ENCODE measurements around the gene ZNF808.
"Not testable (repeated sequence)": the region's sequence is repeated elsewhere in the genome, so short reads cannot be mapped to it uniquely, and the experiment has no call there.

The ZNF808 gene

GRCh38 chr19:52567921-52568320 lies 40.5 kb downstream of the ZNF808 start:
- DNase-seq (ENCODE audit: low read depth): peak; percentile 13
- no peak for TF ChIP-seq CTCF (IDR thresholded peaks at IDR 0.05; ENCODE audit: insufficient read depth, low read depth, low read length, missing control alignments)
- H3K4me3 ChIP-seq (ENCODE audit: low read length): no peak overlapping the region

GRCh38 chr19:52569638-52569999 lies 42.2 kb downstream of the ZNF808 start:
- peak overlapping the region; percentile 97 for H3K4me3 ChIP-seq (ENCODE audit: low read length)
- DNase-seq (ENCODE audit: low read depth): peak; percentile 37

- no peak for TF ChIP-seq CTCF (IDR thresholded peaks at IDR 0.05; ENCODE audit: insufficient read depth, low read depth, low read length, missing control alignments)
- peak within 1 kb of the TSS; percentile 97 for H3K4me3 ChIP-seq (ENCODE audit: low read length)
- peak; percentile 93 for DNase-seq (ENCODE audit: low read depth)
Measured at GRCh38 chr19:52570000-52570861, 42.8 kb downstream of the ZNF808 start, which contains the start of gene ZNF701. Gene ZNF701 (plus strand): TSS chr19:52570287. CDS start chr19:52574148, 3,861 bp downstream.

- no peak for TF ChIP-seq CTCF (IDR thresholded peaks at IDR 0.05; ENCODE audit: insufficient read depth, low read depth, low read length, missing control alignments)
- no peak overlapping the region for H3K4me3 ChIP-seq (ENCODE audit: low read length)
- no peak for DNase-seq (ENCODE audit: low read depth)
Measured at GRCh38 chr19:52584736-52585440, 57.4 kb downstream of the ZNF808 start.

GRCh38 chr19:52585604-52586003 lies 58.1 kb downstream of the ZNF808 start:
- no peak overlapping the region for H3K4me3 ChIP-seq (ENCODE audit: low read length)
- no peak for TF ChIP-seq CTCF (IDR thresholded peaks at IDR 0.05; ENCODE audit: insufficient read depth, low read depth, low read length, missing control alignments)
- no peak for DNase-seq (ENCODE audit: low read depth)

GRCh38 chr19:52590728-52591127 lies 63.3 kb downstream of the ZNF808 start:
- TF ChIP-seq CTCF (IDR thresholded peaks at IDR 0.05; ENCODE audit: insufficient read depth, low read depth, low read length, missing control alignments): no peak
- no peak overlapping the region for H3K4me3 ChIP-seq (ENCODE audit: low read length)
- no peak for DNase-seq (ENCODE audit: low read depth)

- no peak for TF ChIP-seq CTCF (IDR thresholded peaks at IDR 0.05; ENCODE audit: insufficient read depth, low read depth, low read length, missing control alignments)
- DNase-seq (ENCODE audit: low read depth): no peak
- no peak overlapping the region for H3K4me3 ChIP-seq (ENCODE audit: low read length)
Measured at GRCh38 chr19:52592301-52592700, 64.8 kb downstream of the ZNF808 start.

GRCh38 chr19:52593441-52593840 lies 66.0 kb downstream of the ZNF808 start:
- not testable (repeated sequence) for DNase-seq (ENCODE audit: low read depth); H3K4me3 ChIP-seq (ENCODE audit: low read length)
